Endothelial cell of hepatic sinusoid (primary cell): Measurements from ENCODE around the gene LSS.
"Not testable (repeated sequence)": the region's sequence is repeated elsewhere in the genome, so short reads cannot be mapped to it uniquely, and the experiment has no call there.

Source experiments
- in situ Hi-C: cut with HindIII; loops from 2 replicates; pipeline ENCODE4 v1.10.0; 2017; ENCODE audit warnings: low sequenced_read_pairs

LSS gene

DNA sequence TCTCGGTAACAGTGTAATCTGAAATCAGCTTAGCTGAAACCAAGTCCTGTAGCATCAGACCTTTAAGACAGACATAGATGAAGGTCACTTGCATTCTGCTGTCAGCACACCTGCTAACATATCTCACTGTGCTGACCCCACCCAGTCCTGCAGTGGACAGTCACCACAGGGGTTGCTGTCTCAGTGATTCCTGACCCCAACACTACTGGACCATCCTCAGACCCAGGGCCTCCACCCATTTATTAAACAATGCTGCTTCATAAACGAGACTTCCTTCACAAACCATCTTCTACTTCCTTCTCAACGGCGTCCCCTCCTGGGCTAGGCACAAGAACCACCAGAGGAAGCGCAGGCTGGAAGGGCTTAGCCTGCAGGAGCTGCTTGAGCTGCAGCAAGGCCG, 17.8 kb upstream of the LSS start:
- in situ Hi-C loops: no loop called here

GRCh38 chr21:46245213-46245915, 16.8 kb upstream of the LSS start:
- in situ Hi-C loops: no loop called here

- in situ Hi-C loops: no loop called here
Observed at GRCh38 chr21:46244602-46245001, 16.0 kb upstream of the LSS start.

DNA sequence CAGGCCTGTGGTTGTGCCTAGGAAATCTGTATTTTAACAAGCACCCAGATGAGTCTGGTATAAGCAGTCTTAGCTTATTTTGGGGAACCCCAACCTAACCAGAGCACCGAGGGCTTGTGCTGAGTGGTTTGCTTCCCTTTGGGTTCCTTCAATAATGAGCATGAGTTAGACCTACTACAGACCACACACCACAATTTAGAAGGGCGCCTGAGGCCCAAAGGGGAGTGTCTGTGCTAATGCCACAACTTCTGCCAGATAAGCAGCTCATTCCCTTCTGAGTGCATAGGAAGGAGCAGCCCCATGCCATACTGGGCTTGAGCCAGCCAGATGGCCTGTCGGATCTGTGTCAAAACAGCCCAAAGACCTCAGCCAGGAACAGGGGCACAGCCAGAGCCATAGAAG, 15.4 kb upstream of the LSS start:
- in situ Hi-C loops: no loop called here

- in situ Hi-C loops: no loop called here
Observed at GRCh38 chr21:46243325-46243724, 14.8 kb upstream of the LSS start.

GRCh38 chr21:46241577-46241976, 13.0 kb upstream of the LSS start:
- in situ Hi-C loops: not testable (repeated sequence)

DNA sequence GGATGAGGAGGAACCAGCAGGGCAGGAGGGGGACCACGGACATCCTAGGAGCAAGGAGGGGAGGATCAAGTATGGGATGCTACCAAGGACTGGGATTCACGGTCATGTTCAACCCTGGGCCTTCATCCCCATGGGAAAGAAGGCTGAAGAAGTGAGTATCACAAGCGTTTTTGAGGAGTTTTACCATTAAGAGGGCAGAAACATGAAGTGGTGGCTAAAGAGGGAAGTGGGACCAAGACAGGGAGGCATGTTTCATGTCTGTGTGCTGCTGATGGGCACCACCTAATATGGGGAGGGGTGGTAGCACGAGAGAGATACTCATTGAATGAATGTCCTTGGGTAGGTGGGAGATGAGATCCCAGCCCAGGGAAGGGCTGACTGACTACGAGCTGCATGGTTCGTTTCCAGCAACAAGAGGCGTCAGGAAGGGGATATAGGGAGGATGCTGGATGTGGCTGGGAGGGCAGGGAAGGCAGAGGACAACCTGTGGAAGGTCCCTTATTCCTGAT, 11.3 kb upstream of the LSS start:
- in situ Hi-C loops: no loop called here

DNA sequence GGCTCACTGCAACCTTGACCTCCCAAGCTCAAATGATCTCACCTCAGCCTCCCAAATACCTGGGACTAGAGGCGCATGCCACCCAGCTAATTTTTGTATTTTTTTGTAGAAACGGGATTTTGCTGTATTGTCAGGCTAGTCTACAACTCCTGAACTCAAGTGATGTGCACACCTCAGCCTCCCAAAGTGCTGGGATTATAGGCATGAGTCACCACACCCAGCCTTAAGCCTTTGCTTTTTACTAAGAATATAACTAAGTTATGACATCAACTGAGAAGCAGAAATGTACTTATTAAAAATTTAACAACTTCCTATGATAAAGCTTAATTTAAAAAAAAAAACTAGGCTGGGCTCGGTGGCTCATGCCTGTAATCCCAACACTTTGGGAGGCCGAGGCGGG, 8.9 kb upstream of the LSS start:
- in situ Hi-C loops: no loop called here

GRCh38 chr21:46234436-46234950, 5.9 kb upstream of the LSS start:
- in situ Hi-C loops: no loop called here

- in situ Hi-C loops: no loop called here
Observed at GRCh38 chr21:46229923-46230260, 1.3 kb upstream of the LSS start.

DNA sequence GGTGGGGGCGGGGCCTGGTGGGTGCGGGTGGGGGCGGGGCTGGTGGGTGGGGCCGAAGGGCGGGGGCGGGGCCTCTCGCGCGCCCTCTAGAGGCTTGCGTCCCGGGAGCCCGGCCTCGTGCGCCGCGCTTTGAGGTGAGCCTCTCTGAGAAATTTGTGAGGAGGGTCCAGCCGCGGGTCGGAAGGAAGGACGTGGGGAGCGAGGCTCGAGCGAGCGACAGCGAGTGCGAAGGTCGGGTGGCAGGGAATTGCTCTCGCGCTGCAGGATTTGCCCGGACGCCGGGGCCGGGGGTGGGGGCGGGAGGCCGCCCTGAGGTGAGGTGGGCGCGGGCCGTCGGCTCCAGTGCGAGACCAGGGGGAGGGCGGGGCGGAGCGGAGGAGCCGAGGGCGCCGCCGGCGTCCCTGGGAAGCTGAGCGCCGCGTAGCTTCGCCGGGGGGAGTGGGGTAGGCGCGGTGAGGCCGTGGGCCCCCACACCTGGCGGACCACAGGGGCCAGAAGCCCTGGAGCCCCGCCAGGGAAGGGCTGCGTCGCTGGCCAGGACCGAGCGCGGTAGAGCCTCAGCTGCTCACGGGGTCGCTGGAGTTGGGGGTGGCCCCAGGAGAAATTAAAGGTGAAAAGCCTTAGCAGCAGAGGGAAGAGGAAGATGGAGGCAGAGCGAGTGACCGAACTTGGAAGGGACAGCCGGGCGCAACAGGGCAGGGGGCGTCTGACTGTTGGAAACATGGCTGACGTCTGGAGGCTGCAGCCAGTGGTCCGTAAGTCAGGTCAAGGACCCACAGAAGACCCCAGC, 754 bp upstream of the LSS start:
- in situ Hi-C loops: no loop called here

DNA sequence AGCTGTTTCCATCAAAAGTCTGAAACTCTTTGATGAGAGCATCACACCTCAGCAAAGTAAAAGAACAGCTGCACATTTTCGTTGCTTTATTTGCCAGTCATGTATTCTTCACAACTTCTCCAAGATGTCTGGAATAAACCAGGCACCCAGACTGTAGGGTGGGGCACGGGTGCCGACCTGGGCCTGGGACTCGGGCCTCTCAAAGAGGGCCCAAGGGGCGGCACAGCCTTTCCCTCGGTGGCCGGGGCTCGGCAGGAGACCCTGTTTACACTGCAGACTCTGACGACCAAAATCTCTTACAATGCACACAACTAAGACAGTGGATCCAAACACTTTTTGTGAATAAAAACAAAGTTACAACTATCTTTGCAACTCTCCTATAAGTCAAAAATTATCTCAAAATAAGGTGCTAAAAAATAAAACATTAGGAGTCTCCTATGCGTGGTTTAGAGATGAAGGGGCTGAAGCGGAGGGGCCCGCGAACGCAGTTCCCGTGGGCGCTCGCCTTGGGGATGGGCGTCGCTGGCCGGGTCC, 696 bp downstream of the LSS start:
- in situ Hi-C loops: no loop called here

DNA sequence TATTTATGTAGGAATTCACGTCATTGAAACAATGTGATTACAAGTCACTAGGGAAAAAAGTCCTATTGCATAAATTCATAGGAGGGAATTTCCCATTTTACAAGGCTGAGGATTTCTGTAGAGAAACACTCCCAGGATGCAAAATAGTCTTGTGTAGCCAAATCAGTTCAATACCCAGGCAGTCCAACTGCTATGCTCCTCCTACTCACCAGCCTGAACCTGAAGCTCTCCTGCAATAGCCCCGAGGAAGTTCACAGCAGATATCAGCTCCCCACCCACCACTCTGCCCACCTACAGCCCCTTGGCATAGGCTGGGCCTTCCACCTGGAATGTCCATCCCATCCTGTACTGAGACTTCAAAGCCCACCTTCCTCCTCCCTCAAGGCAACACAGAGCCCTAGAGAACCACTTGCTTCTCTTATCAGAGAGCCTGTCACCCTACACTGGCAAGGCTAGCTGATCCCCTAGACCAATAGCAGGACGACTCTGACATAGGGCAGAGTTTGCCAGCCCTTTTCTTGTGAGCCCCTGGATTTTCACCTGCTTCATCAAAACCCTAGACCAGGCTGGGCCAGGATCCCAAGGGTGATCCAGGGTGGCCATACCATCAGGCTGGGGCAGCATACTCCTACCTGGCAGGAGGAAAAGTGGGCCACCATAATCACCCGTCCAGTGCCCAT, 1.5 kb downstream of the LSS start:
- in situ Hi-C loops: no loop called here

DNA sequence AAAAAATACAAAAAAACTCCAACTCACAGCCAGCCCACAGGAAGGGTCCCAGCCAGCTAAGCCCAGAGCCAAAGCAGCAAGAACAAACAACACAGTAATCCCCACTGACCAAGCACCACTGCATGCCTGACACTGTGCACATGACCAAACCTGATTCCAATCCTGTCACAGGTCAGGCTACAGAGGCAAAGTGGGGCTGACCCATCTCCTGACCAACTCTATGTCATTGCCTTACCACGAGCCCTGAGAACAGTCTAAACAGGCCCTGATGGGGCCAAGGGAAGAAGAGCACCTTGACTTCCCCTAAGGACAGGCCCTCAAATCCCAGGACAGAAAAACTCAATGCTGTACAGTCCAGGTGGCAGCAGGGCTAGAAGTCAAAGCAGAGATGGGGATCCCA, 2.4 kb downstream of the LSS start:
- in situ Hi-C loops: no loop called here

DNA sequence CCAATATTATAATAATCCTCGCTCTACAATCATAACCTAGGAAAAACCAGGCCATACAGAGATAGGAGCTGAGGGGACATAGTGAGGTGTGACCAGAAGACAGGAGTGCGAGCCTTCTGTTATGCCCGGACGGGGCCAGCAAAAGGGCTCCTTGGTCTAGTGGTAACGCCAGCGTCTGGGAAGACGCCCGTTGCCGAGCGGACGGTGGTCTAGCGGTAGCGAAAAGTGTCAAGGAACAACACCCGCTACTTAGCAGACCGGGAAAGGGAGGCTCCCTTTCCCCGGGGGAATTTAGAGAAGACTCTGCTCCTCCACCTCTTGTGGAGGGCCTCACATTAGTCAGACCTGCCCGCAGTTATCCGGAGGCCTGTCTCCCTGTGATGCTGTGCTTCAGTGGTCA, 4.9 kb downstream of the LSS start:
- in situ Hi-C loops: not testable (repeated sequence)

GRCh38 chr21:46223217-46223616, 5.4 kb downstream of the LSS start:
- in situ Hi-C loops: no loop called here

DNA sequence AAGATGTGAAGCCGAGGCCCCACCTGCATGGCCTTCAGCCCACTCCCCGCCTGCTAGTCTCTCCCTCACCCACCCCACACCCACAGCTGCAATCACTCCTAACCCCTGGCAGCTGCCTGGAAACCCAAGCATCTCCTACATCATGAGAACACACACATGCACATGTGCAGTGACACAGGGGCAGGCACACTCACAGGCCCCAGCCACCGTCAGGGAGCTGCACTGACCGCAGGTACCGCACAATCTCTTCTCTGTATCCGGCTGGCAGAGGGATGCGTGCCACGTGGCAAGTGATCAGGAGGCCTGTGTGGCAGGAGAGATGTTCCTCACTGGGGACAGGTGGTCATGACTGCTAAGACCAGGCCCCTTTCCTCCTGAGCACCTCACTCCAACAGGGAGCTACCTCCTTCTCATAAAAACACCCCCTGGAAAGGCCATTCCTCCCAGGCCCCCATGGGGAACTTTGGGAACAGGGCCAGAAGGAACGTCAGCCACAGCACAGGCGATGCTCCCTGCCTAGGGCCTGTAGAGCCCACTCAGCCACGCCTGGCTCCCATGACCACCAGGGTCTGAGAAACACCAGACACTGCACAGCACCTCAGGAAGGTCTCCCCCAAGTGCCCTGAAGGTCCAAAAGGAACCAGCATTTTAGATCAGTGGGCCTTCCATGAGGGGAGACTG, 6.0 kb downstream of the LSS start:
- in situ Hi-C loops: no loop called here

DNA sequence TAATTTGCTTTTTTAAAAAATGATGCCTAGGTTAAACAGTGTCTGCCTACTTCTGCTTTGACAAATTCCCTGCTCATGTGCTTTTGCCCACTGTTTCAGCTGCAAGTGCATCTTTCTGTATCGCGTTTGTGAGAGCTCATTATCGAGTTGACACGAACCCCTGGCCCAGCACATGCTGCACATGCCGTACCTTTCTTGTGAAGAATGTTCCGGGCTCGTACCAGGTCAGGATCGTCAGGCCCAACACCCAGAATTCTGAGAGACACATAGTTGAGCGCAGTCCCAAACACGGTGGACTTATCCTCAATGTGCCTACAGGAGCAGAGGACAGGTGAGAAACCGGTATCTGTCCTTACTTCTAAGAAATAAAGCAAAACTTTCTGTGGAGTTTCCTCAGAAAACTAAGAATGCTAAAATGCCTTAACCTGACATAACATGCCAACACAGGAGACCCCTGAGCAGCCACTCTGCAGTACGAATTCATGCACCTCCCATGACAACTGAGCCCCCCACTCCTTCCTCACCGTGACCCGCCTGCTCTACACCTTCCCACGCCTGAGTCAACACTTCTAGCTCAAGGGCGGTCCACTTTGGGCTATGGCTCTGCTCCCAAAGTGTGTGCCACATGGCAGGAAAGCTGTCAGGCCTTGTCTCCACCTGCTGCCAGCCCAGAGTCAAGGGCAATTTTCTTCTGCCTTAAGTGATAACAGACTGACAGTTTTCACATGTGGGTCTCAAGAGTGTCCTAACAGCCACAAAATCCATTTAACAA, 6.7 kb downstream of the LSS start:
- in situ Hi-C loops: no loop called here

- in situ Hi-C loops: no loop called here
Observed at GRCh38 chr21:46220847-46221246, 7.7 kb downstream of the LSS start.

- in situ Hi-C loops: no loop called here
Observed at GRCh38 chr21:46220275-46220810, 8.2 kb downstream of the LSS start.
